AG09309 (cell line): ENCODE data around the gene ARHGAP26.

Experiments
- DNase-seq: peaks from one replicate; pipeline ENCODE4 v3.0.0-alpha.2; 2010; ENCODE audit warnings: low read depth
- H3K4me3 ChIP-seq: 2 replicates; pipeline ENCODE4 v1.5.1; 2011; ENCODE audit warnings: mild to moderate bottlenecking, low read depth, low read length, moderate library complexity; ENCODE audit not compliant: control insufficient read depth
- CTCF ChIP-seq: IDR thresholded peaks from 2 replicates; pipeline ENCODE4 v1.5.1; 2011; ENCODE audit warnings: mild to moderate bottlenecking, low read depth, low read length, inconsistent platforms; ENCODE audit not compliant: insufficient read depth, control insufficient read depth; ENCODE audit errors: missing control alignments

Gene ARHGAP26

GRCh38 chr5:142800776-142801494 lies 30.8 kb downstream of the ARHGAP26 start:
- no peak overlapping the region for H3K4me3 ChIP-seq
- TF ChIP-seq CTCF = no peak
- DNase-seq = no peak

GRCh38 chr5:142801495-142801871 lies 31.3 kb downstream of the ARHGAP26 start:
- DNase-seq = no peak
- H3K4me3 ChIP-seq = no peak overlapping the region
- no peak for TF ChIP-seq CTCF

- no peak for DNase-seq
- TF ChIP-seq CTCF = no peak
These were observed 33.4 kb downstream of the ARHGAP26 start for GRCh38 chr5:142803428-142804125.

GRCh38 chr5:142805339-142805738 lies 35.2 kb downstream of the ARHGAP26 start:
- TF ChIP-seq CTCF = no peak
- no peak for DNase-seq
- no peak overlapping the region for H3K4me3 ChIP-seq

More at GRCh38 chr5:142803428-142804125, 33.4 kb downstream of the ARHGAP26 start:
- no peak overlapping the region for H3K4me3 ChIP-seq

GRCh38 chr5:142806841-142807267 lies 36.7 kb downstream of the ARHGAP26 start:
- no peak for DNase-seq
- no peak for TF ChIP-seq CTCF
- no peak overlapping the region for H3K4me3 ChIP-seq

- no peak for TF ChIP-seq CTCF
- no peak for DNase-seq
- no peak overlapping the region for H3K4me3 ChIP-seq
These were observed 37.3 kb downstream of the ARHGAP26 start for GRCh38 chr5:142807372-142807911.
